GM12872 (cell line): Measurements from ENCODE around the gene PDE6D.

Source experiments
- CTCF ChIP-seq: IDR thresholded peaks from 3 replicates; pipeline ENCODE4 v1.5.1; 2011; ENCODE audit warnings: low read depth, mild to moderate bottlenecking, low read length, moderate library complexity; ENCODE audit not compliant: insufficient read depth

PDE6D gene

GRCh38 chr2:231682603-231683291 lies 98.3 kb downstream of the PDE6D start:
- no peak for TF ChIP-seq CTCF
